Suprapubic skin (tissue), 4 donors: ENCODE measurements around the gene GLMN. TPM values are rescaled to one million over a fixed set of nuclear protein-coding genes. Genes with fewer than 3 reads are reported as not detected.

Experiments used
- DNase-seq, 2 donors: peaks; one replicate each; pipeline ENCODE4 v3.0.0-alpha.2; 2019; ENCODE audit warnings: low spot score in 2 of 2
- H3K27ac ChIP-seq: fragments of 200-600 bp; sonication (generic); one replicate; pipeline ENCODE4 v1.5.1; 2019
- H3K27me3 ChIP-seq: fragments of 200-600 bp; sonication (generic); one replicate; pipeline ENCODE4 v1.5.1; 2019
- H3K36me3 ChIP-seq: fragments of 200-600 bp; sonication (generic); one replicate; pipeline ENCODE4 v1.5.1; 2019
- H3K4me1 ChIP-seq: fragments of 200-600 bp; sonication (generic); one replicate; pipeline ENCODE4 v1.5.1; 2019
- H3K4me3 ChIP-seq: fragments of 200-600 bp; sonication (generic); one replicate; pipeline ENCODE4 v1.5.1; 2019; ENCODE audit warnings: mild to moderate bottlenecking
- H3K9me3 ChIP-seq: fragments of 200-600 bp; sonication (generic); one replicate; pipeline ENCODE4 v1.5.1; 2019
- CTCF ChIP-seq, 2 donors: fragments of 200-600 bp in 1 of 2; fragments of 450-650 bp in 1 of 2; sonication (generic) in 1 of 2; IDR thresholded peaks; one replicate each; pipeline ENCODE4 v1.5.1; 2016 to 2019; ENCODE audit warnings: antibody characterized with exemption in 2 of 2, mild to moderate bottlenecking in 1 of 2, moderate library complexity in 1 of 2
- EP300 ChIP-seq: sonication (generic); formaldehyde crosslinking; IDR thresholded peaks from one replicate; pipeline ENCODE4 v1.6.1; 2017; ENCODE audit warnings: antibody characterized with exemption
- POLR2A ChIP-seq, 2 donors: fragments of 450-650 bp; IDR thresholded peaks; one replicate each; pipeline ENCODE4 v1.6.1; 2017; ENCODE audit warnings: antibody characterized with exemption in 2 of 2, mild to moderate bottlenecking in 2 of 2, moderate library complexity in 2 of 2
- POLR2AphosphoS5 ChIP-seq, 3 donors: sonication (generic); formaldehyde crosslinking; IDR thresholded peaks; one replicate each; pipeline ENCODE4 v1.6.1; 2017; ENCODE audit warnings: antibody characterized with exemption in 3 of 3
- WGBS: methylation state at CpG from one replicate; pipeline ENCODE4 v1.1.5; 2018; 5-methylcytosine and 5-hydroxymethylcytosine counted together
- total RNA-seq, 4 donors: library from RNA; depleted of rRNA; stranded (reverse); fragments of >200 nt; gene quantifications; one replicate each; pipeline ENCODE4 v1.1.0, GENCODE V29; 2016

The GLMN gene
- total RNA-seq = 10 to 100 TPM in 3 of 4 donors, 1 to 10 TPM in 1; 8.9 to 31.9 (median 11.0) TPM

GRCh38 chr1:92298573-92299476 lies at the start of gene GLMN, which contains the start of gene RPAP2:
Gene GLMN, minus strand, starts transcription at chr1:92298987. Its CDS starts 988 bp downstream, at chr1:92297999.
Gene RPAP2, plus strand, starts transcription at chr1:92299059. Its CDS starts 15 bp downstream, at chr1:92299074.
- peaks cover 4% of the 10 kb centered on the region for H3K36me3 ChIP-seq
- H3K27ac ChIP-seq = peak within 1 kb of the TSS; percentile 94
- peak; percentile 80 to 85 for DNase-seq
- TF ChIP-seq CTCF (IDR thresholded peaks at IDR 0.05) = no peak
- peak in 1 of 2 donors; percentile 49 for TF ChIP-seq POLR2A (IDR thresholded peaks at IDR 0.05)
- TF ChIP-seq EP300 = no peak
- TF ChIP-seq POLR2AphosphoS5 (IDR thresholded peaks at IDR 0.05) = peak in 1 of 3 donors; percentile 43
- 0% methylated on average over 20 of the region's 76 CpGs for WGBS
- no peaks in the 10 kb centered on the region for H3K9me3 ChIP-seq
- H3K4me1 ChIP-seq = peaks cover 32% of the 10 kb centered on the region
- H3K4me3 ChIP-seq = peak within 1 kb of the TSS; percentile 71
- no peaks in the 10 kb centered on the region for H3K27me3 ChIP-seq

GRCh38 chr1:92346866-92347640 lies 48.3 kb upstream of the GLMN start:
- WGBS = 78% methylated on average over 1 of the region's 1 CpG
- H3K4me3 ChIP-seq = no peak overlapping the region
- no peak for TF ChIP-seq POLR2AphosphoS5 (IDR thresholded peaks at IDR 0.05)
- TF ChIP-seq CTCF (IDR thresholded peaks at IDR 0.05) = no peak
- TF ChIP-seq EP300 = no peak
- TF ChIP-seq POLR2A (IDR thresholded peaks at IDR 0.05) = no peak
- H3K9me3 ChIP-seq = no peaks in the 10 kb centered on the region
- no peak for DNase-seq
- H3K36me3 ChIP-seq = peaks cover 41% of the 10 kb centered on the region
- H3K4me1 ChIP-seq = no peaks in the 10 kb centered on the region
- H3K27ac ChIP-seq = no peak overlapping the region
- no peaks in the 10 kb centered on the region for H3K27me3 ChIP-seq

GRCh38 chr1:92343061-92343460 lies 44.3 kb upstream of the GLMN start:
- no peak overlapping the region for H3K27ac ChIP-seq
- 92% methylated on average over 3 of the region's 3 CpGs for WGBS

GRCh38 chr1:92342401-92342800 lies 43.6 kb upstream of the GLMN start:
- H3K9me3 ChIP-seq = no peaks in the 10 kb centered on the region
- H3K4me1 ChIP-seq = no peaks in the 10 kb centered on the region
- 93% methylated on average over 1 of the region's 1 CpG for WGBS
- no peak overlapping the region for H3K4me3 ChIP-seq
- no peaks in the 10 kb centered on the region for H3K27me3 ChIP-seq
- no peak overlapping the region for H3K27ac ChIP-seq
- TF ChIP-seq POLR2AphosphoS5 (IDR thresholded peaks at IDR 0.05) = no peak
- no peak for TF ChIP-seq EP300
- no peak for TF ChIP-seq POLR2A (IDR thresholded peaks at IDR 0.05)
- no peak for TF ChIP-seq CTCF (IDR thresholded peaks at IDR 0.05)
- no peak for DNase-seq
- H3K36me3 ChIP-seq = peaks cover 19% of the 10 kb centered on the region

More at GRCh38 chr1:92343061-92343460, 44.3 kb upstream of the GLMN start:
- TF ChIP-seq POLR2AphosphoS5 (IDR thresholded peaks at IDR 0.05) = no peak
- TF ChIP-seq EP300 = no peak
- TF ChIP-seq CTCF (IDR thresholded peaks at IDR 0.05) = no peak
- no peak for TF ChIP-seq POLR2A (IDR thresholded peaks at IDR 0.05)
- Histone ChIP-seq H3K4me3 (no peak overlapping the region), H3K27me3 (no peaks in the 10 kb centered on the region), H3K36me3 (peaks cover 21% of the 10 kb centered on the region), H3K9me3 (no peaks in the 10 kb centered on the region), H3K4me1 (no peaks in the 10 kb centered on the region)
- no peak for DNase-seq

- TF ChIP-seq POLR2A (IDR thresholded peaks at IDR 0.05) = no peak
- TF ChIP-seq POLR2AphosphoS5 (IDR thresholded peaks at IDR 0.05) = no peak
- TF ChIP-seq CTCF (IDR thresholded peaks at IDR 0.05) = no peak
- no peak for TF ChIP-seq EP300
- no peaks in the 10 kb centered on the region for H3K9me3 ChIP-seq
- no peak overlapping the region for H3K4me3 ChIP-seq
- H3K27me3 ChIP-seq = no peaks in the 10 kb centered on the region
- DNase-seq = no peak
- peaks cover 22% of the 10 kb centered on the region for H3K36me3 ChIP-seq
- WGBS = 73% methylated on average over 1 of the region's 1 CpG
- no peaks in the 10 kb centered on the region for H3K4me1 ChIP-seq
- H3K27ac ChIP-seq = no peak overlapping the region
These were observed 41.4 kb upstream of the GLMN start for GRCh38 chr1:92340154-92340553.
